Tibial nerve (tissue), 4 donors: ENCODE data around the gene ASXL2.

ENCODE experiments used
- CTCF ChIP-seq, 5 experiments: fragments of 200-600 bp in 3 of 5; fragments of 450-650 bp in 2 of 5; sonication (generic) in 3 of 5; IDR thresholded peaks; one replicate each; pipeline ENCODE4 v1.5.1; 2016 to 2019; ENCODE audit warnings: antibody characterized with exemption in 5 of 5, mild to moderate bottlenecking in 3 of 5, moderate library complexity in 2 of 5
- EP300 ChIP-seq, 2 donors: sonication (generic); formaldehyde crosslinking; IDR thresholded peaks; one replicate each; pipeline ENCODE4 v1.6.1; 2017; ENCODE audit warnings: antibody characterized with exemption in 2 of 2, mild to moderate bottlenecking in 1 of 2
- POLR2A ChIP-seq, 2 donors: fragments of 450-650 bp; IDR thresholded peaks; one replicate each; pipeline ENCODE4 v1.6.1; 2017; ENCODE audit warnings: antibody characterized with exemption in 2 of 2, mild to moderate bottlenecking in 2 of 2, moderate library complexity in 2 of 2

GRCh38 chr2:25788457-25788856 is 89.8 kb downstream of the ASXL2 start:
- no peak for TF ChIP-seq CTCF (IDR thresholded peaks at IDR 0.05)
- TF ChIP-seq POLR2A (IDR thresholded peaks at IDR 0.05), result no peak
- TF ChIP-seq EP300 (IDR thresholded peaks at IDR 0.05), result no peak
